ENCODE measurements around the gene RBM47.

DNA sequence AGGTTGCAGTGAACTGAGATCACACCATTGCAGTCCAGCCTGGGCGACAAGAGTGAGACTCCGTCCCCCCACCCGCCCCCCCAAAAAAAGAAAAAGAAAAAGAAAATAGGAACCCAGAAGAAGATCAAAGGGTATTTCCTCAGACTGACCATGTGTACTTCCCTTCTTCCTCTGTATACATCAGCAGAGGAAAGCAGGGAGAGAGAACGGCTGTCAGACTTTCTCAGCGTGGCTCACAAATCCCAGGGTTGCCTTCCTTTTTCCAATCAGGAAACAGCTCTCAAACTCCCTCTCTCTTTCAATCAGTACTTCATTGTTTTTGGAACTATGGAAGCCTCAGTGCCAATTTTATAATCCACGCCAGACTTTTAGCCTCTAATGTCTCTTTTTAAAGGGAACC, 235.4 kb downstream of the RBM47 start:
- TF ChIP-seq, protein P1, sequence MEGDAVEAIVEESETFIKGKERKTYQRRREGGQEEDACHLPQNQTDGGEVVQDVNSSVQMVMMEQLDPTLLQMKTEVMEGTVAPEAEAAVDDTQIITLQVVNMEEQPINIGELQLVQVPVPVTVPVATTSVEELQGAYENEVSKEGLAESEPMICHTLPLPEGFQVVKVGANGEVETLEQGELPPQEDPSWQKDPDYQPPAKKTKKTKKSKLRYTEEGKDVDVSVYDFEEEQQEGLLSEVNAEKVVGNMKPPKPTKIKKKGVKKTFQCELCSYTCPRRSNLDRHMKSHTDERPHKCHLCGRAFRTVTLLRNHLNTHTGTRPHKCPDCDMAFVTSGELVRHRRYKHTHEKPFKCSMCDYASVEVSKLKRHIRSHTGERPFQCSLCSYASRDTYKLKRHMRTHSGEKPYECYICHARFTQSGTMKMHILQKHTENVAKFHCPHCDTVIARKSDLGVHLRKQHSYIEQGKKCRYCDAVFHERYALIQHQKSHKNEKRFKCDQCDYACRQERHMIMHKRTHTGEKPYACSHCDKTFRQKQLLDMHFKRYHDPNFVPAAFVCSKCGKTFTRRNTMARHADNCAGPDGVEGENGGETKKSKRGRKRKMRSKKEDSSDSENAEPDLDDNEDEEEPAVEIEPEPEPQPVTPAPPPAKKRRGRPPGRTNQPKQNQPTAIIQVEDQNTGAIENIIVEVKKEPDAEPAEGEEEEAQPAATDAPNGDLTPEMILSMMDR (IDR thresholded peaks at IDR 0.05; ENCODE audit: low read depth, low read length), result no peak
- TF ChIP-seq EZH2phosphoT487 (IDR thresholded peaks at IDR 0.05; ENCODE audit: low read depth), result no peak
